Colon (tissue), 2 donors: ENCODE data around the gene VAPB.

Source experiments
- FAIRE-seq: peaks from 2 replicates; lab custom pipeline; 2012; peaks lifted over from hg19 to GRCh38; lab: Jason Lieb, UNC
- donor health status: control.
- donor health status: control.

VAPB gene

GRCh38 chr20:58463256-58463655, 74.2 kb downstream of the VAPB start:
- FAIRE-seq = no peak

GRCh38 chr20:58464838-58465237, 75.8 kb downstream of the VAPB start:
- FAIRE-seq = no peak

GRCh38 chr20:58466095-58466708, 77.2 kb downstream of the VAPB start:
- no peak for FAIRE-seq

- no peak for FAIRE-seq
Observed at GRCh38 chr20:58466729-58467571, 77.9 kb downstream of the VAPB start.

GRCh38 chr20:58467572-58468527, 78.8 kb downstream of the VAPB start:
- FAIRE-seq = no peak

- FAIRE-seq = no peak
Observed at GRCh38 chr20:58469616-58470015, 80.6 kb downstream of the VAPB start.

GRCh38 chr20:58470336-58471192, 81.5 kb downstream of the VAPB start:
- FAIRE-seq = no peak

GRCh38 chr20:58471193-58472164, 82.5 kb downstream of the VAPB start:
- no peak for FAIRE-seq

GRCh38 chr20:58472273-58473018, 83.4 kb downstream of the VAPB start:
- FAIRE-seq = no peak

GRCh38 chr20:58473453-58474425, 84.7 kb downstream of the VAPB start:
- FAIRE-seq = no peak

- no peak for FAIRE-seq
Observed at GRCh38 chr20:58475466-58475865, 86.4 kb downstream of the VAPB start.

GRCh38 chr20:58478141-58478805, 89.2 kb downstream of the VAPB start:
- no peak for FAIRE-seq

- FAIRE-seq = no peak
Observed at GRCh38 chr20:58479726-58480440, 90.9 kb downstream of the VAPB start.

GRCh38 chr20:58480551-58481336, 91.7 kb downstream of the VAPB start:
- no peak for FAIRE-seq

GRCh38 chr20:58481481-58482021, 92.5 kb downstream of the VAPB start:
- FAIRE-seq = no peak

GRCh38 chr20:58482416-58482815, 93.4 kb downstream of the VAPB start:
- FAIRE-seq = no peak
